Adrenal gland (tissue), 5 donors: ENCODE measurements around the gene MAST2.

Experiments used
- CTCF ChIP-seq, 6 experiments: fragments of 450-650 bp in 4 of 6; fragments of 200-600 bp in 2 of 6; sonication (generic) in 1 of 6; IDR thresholded peaks; 1 replicate in 5 of 6; 2 replicates in 1 of 6; pipeline versions ENCODE4 v1.5.1 to v1.8.0; 2016 to 2021; ENCODE audit warnings: antibody characterized with exemption in 6 of 6, mild to moderate bottlenecking in 2 of 6, moderate library complexity in 1 of 6
- POLR2A ChIP-seq, 2 donors: fragments of 450-650 bp; IDR thresholded peaks; one replicate each; pipeline ENCODE4 v1.6.1; 2017; ENCODE audit warnings: antibody characterized with exemption in 2 of 2, mild to moderate bottlenecking in 2 of 2, moderate library complexity in 1 of 2
- donor health status: DM: no; HTN: no; CAD: no.

DNA sequence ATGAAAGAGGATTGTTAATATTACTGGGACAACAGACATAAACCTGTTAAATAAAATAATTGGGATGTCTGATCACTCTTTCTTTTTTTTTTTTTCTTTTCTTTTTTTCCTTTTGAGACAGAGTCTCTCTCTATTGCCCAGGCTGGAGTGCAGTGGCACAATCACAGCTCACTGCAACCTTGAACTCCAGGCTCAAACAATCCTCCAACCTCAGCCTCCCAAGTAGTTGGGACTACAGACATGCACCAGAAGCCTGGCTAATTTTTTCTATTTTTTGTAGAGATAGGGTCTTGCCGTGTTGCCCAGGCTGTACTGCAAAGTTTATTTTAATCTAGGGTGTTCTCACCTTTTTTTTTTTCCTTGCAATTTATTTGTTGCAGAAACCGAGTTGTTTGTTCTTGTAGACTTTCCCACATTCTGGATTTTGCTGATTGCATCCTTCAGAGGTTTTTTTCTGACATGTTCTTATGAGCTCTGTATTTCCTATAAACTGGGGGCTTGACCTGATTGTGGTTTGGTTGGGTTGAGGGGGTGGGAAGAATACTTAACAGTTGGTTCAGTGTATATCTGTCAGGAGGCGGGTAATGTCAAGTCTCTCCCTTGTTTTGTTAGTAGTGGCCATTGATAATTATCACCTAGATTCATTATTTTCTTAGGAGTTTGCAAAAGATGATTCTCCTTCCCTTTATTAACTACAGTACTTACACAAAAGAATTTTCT lies 125.2 kb downstream of the MAST2 start:
- TF ChIP-seq POLR2A (IDR thresholded peaks at IDR 0.05): no peak
- TF ChIP-seq CTCF (IDR thresholded peaks at IDR 0.05): no peak
